AG10803 (cell line): Measurements from ENCODE around the gene TBCEL.

Source experiments
- DNase-seq: peaks from one replicate; pipeline ENCODE4 v3.0.0; 2010; ENCODE audit warnings: low read depth
- H3K4me3 ChIP-seq: 2 replicates; pipeline ENCODE4 v1.5.1; 2011; ENCODE audit warnings: mild to moderate bottlenecking, low read length, control low read depth
- TF ChIP-seq, protein P1 (sequence below): conservative IDR thresholded peaks from 2 replicates; pipeline ENCODE4 v1.5.1; 2011; ENCODE audit warnings: mild to moderate bottlenecking, low read length, control low read depth, inconsistent platforms

Gene TBCEL

DNA sequence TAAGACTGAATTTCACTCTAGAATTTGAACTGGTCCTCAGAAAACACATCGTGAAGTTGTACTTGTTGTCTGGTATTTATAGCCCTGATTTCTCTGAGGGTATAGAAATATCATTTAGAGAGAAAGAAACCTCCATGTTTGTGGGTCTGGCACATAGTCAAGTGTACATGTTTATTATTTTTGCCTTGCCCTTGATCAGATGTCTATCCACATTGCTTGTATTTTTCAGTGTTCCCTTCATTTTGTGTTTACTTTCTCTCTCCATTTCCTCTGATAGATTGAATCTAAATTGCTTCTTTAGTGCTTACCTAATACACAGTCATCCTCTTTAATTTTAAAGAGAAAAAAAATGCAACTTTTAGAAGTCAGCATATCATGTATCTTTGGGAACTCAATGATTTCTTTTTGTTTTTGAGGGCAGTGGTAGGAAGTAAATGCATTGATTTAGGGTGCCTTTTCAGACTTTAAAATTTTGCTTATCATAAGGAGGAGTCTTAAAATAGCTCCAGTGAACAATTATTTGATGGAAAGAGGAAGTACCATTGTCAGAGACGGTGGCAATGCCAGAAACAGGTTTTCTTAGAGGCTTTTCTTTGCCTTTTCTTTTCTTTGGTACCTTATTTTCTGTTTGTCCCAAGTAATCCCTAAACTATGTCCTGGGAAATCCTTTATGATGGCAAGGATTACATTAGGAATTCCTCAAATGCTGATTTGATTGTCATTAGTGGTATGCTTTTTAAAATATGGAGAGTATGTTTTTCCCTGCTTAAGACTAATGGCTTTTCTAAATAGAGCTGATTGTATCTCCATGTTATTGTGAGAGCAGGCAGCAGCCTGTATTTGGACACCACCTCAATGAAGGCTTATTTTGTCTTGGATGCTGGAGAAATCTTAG is 47.3 kb downstream of the TBCEL start:
- H3K4me3 ChIP-seq = no peak overlapping the region
- TF ChIP-seq, protein P1, sequence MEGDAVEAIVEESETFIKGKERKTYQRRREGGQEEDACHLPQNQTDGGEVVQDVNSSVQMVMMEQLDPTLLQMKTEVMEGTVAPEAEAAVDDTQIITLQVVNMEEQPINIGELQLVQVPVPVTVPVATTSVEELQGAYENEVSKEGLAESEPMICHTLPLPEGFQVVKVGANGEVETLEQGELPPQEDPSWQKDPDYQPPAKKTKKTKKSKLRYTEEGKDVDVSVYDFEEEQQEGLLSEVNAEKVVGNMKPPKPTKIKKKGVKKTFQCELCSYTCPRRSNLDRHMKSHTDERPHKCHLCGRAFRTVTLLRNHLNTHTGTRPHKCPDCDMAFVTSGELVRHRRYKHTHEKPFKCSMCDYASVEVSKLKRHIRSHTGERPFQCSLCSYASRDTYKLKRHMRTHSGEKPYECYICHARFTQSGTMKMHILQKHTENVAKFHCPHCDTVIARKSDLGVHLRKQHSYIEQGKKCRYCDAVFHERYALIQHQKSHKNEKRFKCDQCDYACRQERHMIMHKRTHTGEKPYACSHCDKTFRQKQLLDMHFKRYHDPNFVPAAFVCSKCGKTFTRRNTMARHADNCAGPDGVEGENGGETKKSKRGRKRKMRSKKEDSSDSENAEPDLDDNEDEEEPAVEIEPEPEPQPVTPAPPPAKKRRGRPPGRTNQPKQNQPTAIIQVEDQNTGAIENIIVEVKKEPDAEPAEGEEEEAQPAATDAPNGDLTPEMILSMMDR = no peak
- no peak for DNase-seq

DNA sequence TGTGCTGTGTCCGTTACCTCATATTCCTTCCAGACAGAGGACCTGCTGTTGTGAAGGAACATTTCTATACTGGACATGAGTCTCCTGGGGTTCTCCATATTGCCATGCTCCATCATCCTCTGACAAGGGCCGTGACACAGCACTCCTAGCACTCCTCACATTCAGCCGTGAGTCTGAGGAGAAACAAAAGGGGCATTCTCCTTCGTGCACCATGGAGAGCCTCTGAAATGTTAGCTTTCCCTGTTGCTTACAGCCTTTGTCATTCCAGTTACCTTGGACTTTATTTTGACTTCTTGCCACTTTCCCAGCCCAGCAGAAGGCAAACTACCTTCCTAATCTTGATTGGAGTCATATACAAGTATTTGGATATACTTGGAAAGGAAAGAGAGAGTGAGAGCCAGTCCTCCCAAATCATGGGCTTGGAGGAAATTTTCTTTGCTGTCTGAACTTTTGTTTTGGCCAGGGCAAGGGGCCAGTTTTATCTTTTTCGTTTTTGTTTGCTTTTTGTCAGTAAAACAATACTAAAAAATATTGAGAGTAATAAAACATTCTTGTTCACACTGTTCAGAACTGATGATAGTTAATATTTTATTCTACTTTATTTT is 48.0 kb downstream of the TBCEL start:
- no peak overlapping the region for H3K4me3 ChIP-seq
- DNase-seq = no peak
- TF ChIP-seq, protein P1 = no peak

DNA sequence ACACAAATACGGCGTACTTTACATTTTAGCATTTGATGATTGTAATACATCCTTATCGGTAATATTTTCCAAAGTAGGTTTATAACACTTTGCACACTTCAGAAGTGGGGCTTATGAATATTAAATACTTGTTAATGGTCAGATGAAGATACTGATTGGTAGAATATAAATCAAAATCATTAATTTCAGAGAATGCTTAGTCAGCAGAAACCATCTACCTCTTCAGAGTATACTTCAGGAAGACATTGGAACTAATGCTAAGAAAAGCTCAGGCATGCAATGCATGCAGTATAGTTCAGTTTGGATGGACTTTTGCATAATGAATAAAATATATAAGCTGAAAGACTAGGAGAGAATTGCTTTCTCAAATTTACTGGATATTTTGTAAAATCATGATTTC is 57.4 kb downstream of the TBCEL start:
- no peak for DNase-seq
- H3K4me3 ChIP-seq = no peak overlapping the region
- TF ChIP-seq, protein P1 = no peak

DNA sequence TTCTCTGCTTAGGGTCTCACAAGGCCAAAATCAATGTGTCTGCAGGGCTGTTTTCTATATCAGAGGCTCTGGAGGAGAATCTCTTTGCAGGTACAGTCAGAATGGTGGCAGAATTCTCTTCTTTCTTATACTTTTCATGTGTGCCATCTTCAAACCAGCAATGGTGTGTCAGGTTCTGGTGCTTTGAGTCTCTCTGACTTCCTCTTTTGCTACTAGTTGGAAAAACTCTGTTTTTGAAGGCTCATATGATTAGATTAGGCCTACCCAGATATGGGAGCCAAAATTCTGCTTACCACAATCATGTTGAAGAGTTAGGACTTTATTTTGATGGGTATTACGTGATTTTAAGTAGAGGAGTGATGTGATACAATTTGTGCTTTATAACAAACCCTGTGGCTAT is 58.3 kb downstream of the TBCEL start:
- H3K4me3 ChIP-seq = no peak overlapping the region
- TF ChIP-seq, protein P1 = no peak
- no peak for DNase-seq

DNA sequence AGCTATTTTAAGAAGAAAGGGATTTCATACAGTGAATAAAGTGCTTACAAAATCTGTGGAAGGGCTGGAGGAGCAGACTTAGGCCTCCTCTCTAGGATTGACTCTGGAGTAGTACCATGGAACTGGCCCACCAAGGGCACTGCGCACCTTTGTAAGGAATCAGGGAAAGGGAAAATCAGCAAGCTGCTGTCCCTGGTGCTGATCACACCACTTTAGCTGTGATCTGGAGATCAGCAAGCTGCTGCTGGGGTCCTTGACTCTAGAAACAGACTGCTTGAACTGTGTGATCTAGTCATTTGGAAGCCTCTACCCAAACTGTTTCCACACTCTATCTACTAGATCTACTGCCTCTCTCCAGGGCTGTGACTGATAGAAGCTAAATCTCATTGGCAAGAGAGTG is 58.8 kb downstream of the TBCEL start:
- TF ChIP-seq, protein P1 = no peak
- peak; percentile 5 for DNase-seq
- H3K4me3 ChIP-seq = no peak overlapping the region

DNA sequence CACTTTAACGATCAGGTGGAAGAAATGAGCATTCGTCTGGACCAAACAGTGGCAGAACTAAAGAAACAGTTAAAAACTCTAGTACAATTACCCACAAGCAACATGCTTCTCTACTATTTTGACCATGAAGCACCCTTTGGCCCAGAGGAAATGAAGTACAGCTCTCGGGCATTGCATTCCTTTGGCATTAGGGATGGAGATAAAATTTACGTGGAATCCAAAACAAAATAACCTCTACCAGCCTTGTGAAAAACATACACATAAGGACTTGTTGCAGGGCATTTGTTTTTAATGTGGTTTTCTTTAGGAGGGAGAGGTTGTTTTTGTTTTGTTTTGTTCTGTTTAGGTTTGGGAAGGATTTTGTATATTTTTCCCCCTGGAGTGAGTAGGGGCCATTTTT is 63.0 kb downstream of the TBCEL start:
- TF ChIP-seq, protein P1 = no peak

DNA sequence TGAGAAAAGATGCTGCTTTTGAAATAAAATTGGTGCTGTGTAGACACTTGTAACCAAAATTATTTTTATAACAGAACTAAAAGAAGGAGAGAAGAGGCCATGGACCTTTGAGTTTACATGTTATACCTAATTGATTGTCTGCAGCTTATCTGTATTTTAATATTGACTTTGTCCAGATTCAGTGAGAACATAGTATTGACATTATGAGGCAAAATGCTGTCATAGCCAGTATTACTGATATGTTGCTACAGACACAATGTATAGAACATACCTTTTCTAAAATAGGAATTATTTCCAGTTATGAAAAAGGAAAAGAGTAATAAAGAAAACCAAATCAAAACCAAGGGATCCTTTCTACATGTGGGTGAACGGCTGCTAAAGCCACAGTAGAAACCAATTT is 65.7 kb downstream of the TBCEL start:
- no peak for DNase-seq
- TF ChIP-seq, protein P1 = no peak
- no peak overlapping the region for H3K4me3 ChIP-seq

More for the DNA sequence above, 63.0 kb downstream of the TBCEL start:
- H3K4me3 ChIP-seq = no peak overlapping the region
- peak; percentile 59 for DNase-seq
